Spleen (tissue), 11 donors: ENCODE data around the gene POLA1. TPM values are rescaled to one million over a fixed set of nuclear protein-coding genes. Genes with fewer than 3 reads are reported as not detected.
A peak's percentile ranks its signal among the peaks of the same experiment; 100 is the strongest.

ENCODE experiments used
- DNase-seq: peaks from one replicate; pipeline ENCODE4 v3.0.0-alpha.2; 2020
- H3K27ac ChIP-seq, 8 donors: fragments of 200-600 bp; sonication (generic) in 7 of 8; 1 replicate in 4 of 8; 2 replicates in 4 of 8; pipeline versions ENCODE4 v1.5.0 to v1.8.0; 2016 to 2021; ENCODE audit warnings: inconsistent platforms in 4 of 8, mild to moderate bottlenecking in 4 of 8, moderate library complexity in 1 of 8
- H3K27me3 ChIP-seq, 7 donors: fragments of 200-600 bp; sonication (generic) in 6 of 7; replicated peaks in 1 of 7; 1 replicate in 4 of 7; 2 replicates in 3 of 7; pipeline versions ENCODE4 v1.5.0 to v1.8.0; 2016 to 2021; ENCODE audit warnings: inconsistent platforms in 3 of 7, mild to moderate bottlenecking in 1 of 7
- H3K36me3 ChIP-seq, 6 donors: fragments of 200-600 bp; sonication (generic) in 5 of 6; 1 replicate in 4 of 6; 2 replicates in 2 of 6; pipeline versions ENCODE4 v1.5.0 to v1.8.0; 2016 to 2021; ENCODE audit warnings: inconsistent platforms in 2 of 6
- H3K4me1 ChIP-seq, 6 donors: fragments of 200-600 bp; sonication (generic) in 5 of 6; 1 replicate in 3 of 6; 2 replicates in 3 of 6; pipeline versions ENCODE4 v1.5.0 to v1.8.0; 2016 to 2021; ENCODE audit warnings: inconsistent platforms in 3 of 6
- H3K4me3 ChIP-seq, 8 donors: fragments of 200-600 bp; sonication (generic) in 7 of 8; 1 replicate in 4 of 8; 2 replicates in 4 of 8; pipeline versions ENCODE4 v1.5.0 to v1.8.0; 2016 to 2021; ENCODE audit warnings: inconsistent platforms in 4 of 8, mild to moderate bottlenecking in 4 of 8, moderate library complexity in 2 of 8
- H3K9me3 ChIP-seq, 8 donors: fragments of 200-600 bp; sonication (generic) in 7 of 8; 1 replicate in 4 of 8; 2 replicates in 4 of 8; pipeline versions ENCODE4 v1.5.0 to v1.8.0; 2016 to 2021; ENCODE audit warnings: inconsistent platforms in 4 of 8
- POLR2A ChIP-seq, 3 donors: fragments of 450-650 bp; IDR thresholded peaks; one replicate each; pipeline ENCODE4 v1.5.1; 2017; ENCODE audit warnings: antibody characterized with exemption in 3 of 3, mild to moderate bottlenecking in 1 of 3
- POLR2AphosphoS5 ChIP-seq, 3 donors: sonication (generic); formaldehyde crosslinking; IDR thresholded peaks; one replicate each; pipeline ENCODE4 v1.5.1; 2017; ENCODE audit warnings: antibody characterized with exemption in 3 of 3
- WGBS, 5 donors: extraction: QIAGEN DNeasy Blood & Tissue Kit in 3 of 5; methylation state at CpG; one replicate each; pipeline versions ENCODE4 v1.1.5 to v1.1.7; 2013 to 2018; 5-methylcytosine and 5-hydroxymethylcytosine counted together
- intact Hi-C: fragments of 100-400 bp; cut with DNase I; formaldehyde crosslinking; loops from one replicate; pipeline ENCODE4 v1.15.0; 2023; ENCODE audit warnings: low total_unique reads
- polyA plus RNA-seq, 3 donors: library from polyadenylated mRNA; stranded (reverse); fragments of 200-250 nt; gene quantifications; one replicate each; pipeline ENCODE4 v1.2.1, GENCODE V29; 2013
- total RNA-seq, 7 donors: library from RNA; depleted of rRNA in 3 of 7; stranded (reverse); fragments of >200 nt in 3 of 7; fragmentation: NEBNext Ultra II Directional in 4 of 7; extraction: Animal tissue kit (Norgen Biotek cat#: 25700) in 4 of 7; gene quantifications; one replicate each; pipeline versions ENCODE4 v1.1.0 to v1.2.1, GENCODE V29; 2016 to 2021
- TF ChIP-seq, protein P1 (sequence below), 11 experiments: fragments of 200-600 bp in 7 of 11; fragments of 450-650 bp in 4 of 11; sonication (generic) in 4 of 11; IDR thresholded peaks in 8 of 11; conservative IDR thresholded peaks in 3 of 11; 1 replicate in 7 of 11; 2 replicates in 4 of 11; pipeline versions ENCODE4 v1.4.0 to v1.8.0; 2016 to 2021; ENCODE audit warnings: antibody characterized with exemption in 11 of 11, inconsistent platforms in 4 of 11, mild to moderate bottlenecking in 1 of 11
- donor health status: healthy with polysubstance abuse.
- donor health status: DM: no; HTN: no; CAD: no; lungs with moderate emphysema.
- donor health status: DM: no; HTN: no; CAD: no.
- donor health status: Bipolar disorder and iron deficiency.
- donor health status: healthy.
- donor health status: DM: no; HTN: no; CAD: no.
- donor health status: DM: yes; HTN: yes; CAD: no.

Gene POLA1
- total and polyA plus RNA-seq, 10 donors, result 2.1 to 15.4 (median 10.6) TPM

DNA sequence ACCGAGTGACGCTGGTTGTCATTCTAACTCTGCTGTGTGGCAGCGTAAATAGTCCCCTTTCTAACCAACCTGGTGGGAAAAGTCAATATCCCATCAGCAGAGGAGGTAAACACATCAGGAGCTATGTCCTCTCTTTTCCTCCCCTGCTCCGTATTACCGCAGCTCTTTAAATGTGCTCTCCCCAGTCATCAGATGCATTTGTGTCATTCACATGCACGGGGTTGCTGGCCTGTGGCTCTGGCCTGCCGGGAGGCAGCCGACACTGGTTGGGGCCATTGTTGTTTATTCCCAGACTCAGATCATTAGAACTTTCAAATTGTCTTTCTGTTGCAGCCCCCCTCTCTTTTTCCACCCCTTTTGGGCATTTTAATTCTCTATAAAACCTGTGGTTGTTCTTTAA, 300.2 kb downstream of the POLA1 start:
- 66 to 99% (median 95%) methylated on average over 8 of the region's 8 CpGs for WGBS, 5 donors
- no peak overlapping the region for H3K27ac ChIP-seq
- H3K27me3 ChIP-seq, result no peaks in the 10 kb centered on the region
- no peak overlapping the region for H3K4me3 ChIP-seq
- H3K4me1 ChIP-seq, result no peaks in the 10 kb centered on the region
- no peaks in the 10 kb centered on the region for H3K9me3 ChIP-seq
- H3K36me3 ChIP-seq, result peaks cover 0 to 22% (median 0%) of the 10 kb centered on the region in 6 donors
- intact Hi-C loops, result no loop called here
- DNase-seq, result no peak
- TF ChIP-seq, protein P1, sequence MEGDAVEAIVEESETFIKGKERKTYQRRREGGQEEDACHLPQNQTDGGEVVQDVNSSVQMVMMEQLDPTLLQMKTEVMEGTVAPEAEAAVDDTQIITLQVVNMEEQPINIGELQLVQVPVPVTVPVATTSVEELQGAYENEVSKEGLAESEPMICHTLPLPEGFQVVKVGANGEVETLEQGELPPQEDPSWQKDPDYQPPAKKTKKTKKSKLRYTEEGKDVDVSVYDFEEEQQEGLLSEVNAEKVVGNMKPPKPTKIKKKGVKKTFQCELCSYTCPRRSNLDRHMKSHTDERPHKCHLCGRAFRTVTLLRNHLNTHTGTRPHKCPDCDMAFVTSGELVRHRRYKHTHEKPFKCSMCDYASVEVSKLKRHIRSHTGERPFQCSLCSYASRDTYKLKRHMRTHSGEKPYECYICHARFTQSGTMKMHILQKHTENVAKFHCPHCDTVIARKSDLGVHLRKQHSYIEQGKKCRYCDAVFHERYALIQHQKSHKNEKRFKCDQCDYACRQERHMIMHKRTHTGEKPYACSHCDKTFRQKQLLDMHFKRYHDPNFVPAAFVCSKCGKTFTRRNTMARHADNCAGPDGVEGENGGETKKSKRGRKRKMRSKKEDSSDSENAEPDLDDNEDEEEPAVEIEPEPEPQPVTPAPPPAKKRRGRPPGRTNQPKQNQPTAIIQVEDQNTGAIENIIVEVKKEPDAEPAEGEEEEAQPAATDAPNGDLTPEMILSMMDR (IDR thresholded peaks at IDR 0.05 in 8 of 11, conservative IDR thresholded peaks at IDR 0.05 in 3 of 11), result no peak
- TF ChIP-seq POLR2AphosphoS5 (IDR thresholded peaks at IDR 0.05) (no peak), POLR2A (IDR thresholded peaks at IDR 0.05) (no peak)

DNA sequence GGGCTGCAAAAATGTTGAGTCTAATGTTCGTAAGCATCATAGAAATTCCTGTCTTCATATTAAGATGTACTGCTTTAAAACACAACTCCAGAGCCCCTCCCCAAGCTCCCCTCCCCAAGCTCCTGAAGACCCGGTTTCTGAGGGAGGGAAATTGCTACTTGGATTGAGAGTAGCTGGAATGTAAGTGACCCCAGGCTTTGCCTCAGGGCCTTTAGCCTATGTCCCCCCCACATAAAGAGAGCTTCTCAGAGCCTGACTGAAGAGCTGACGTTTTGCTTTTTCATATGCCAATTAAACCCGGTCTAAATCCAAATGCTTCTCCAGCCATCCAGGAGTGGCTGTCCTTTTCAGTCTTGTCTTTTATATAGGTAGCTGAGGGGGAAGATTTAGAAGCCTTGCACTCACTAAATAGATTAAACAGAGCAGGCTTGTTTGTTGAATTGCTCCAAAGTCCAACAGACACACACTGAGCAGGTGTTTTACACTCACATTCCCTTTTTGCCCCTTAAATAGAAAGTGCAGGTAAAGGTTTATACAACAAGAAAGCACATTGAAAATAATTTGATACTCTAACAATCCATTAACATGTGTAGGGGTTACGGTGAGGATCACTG, 302.5 kb downstream of the POLA1 start:
- DNase-seq, result no peak
- 52 to 91% (median 83%) methylated on average over 5 of the region's 5 CpGs for WGBS, 5 donors
- H3K4me1 ChIP-seq, result no peaks in the 10 kb centered on the region
- intact Hi-C loops, result no loop called here
- H3K27me3 ChIP-seq, result peaks cover 0 to 18% (median 0%) of the 10 kb centered on the region in 7 donors
- H3K4me3 ChIP-seq, result no peak overlapping the region
- TF ChIP-seq POLR2A (IDR thresholded peaks at IDR 0.05), result no peak
- TF ChIP-seq, protein P1 (IDR thresholded peaks at IDR 0.05 in 8 of 11, conservative IDR thresholded peaks at IDR 0.05 in 3 of 11), result no peak
- H3K36me3 ChIP-seq, result peaks cover 0 to 22% (median 0%) of the 10 kb centered on the region in 6 donors
- H3K27ac ChIP-seq, result no peak overlapping the region
- no peaks in the 10 kb centered on the region for H3K9me3 ChIP-seq

DNA sequence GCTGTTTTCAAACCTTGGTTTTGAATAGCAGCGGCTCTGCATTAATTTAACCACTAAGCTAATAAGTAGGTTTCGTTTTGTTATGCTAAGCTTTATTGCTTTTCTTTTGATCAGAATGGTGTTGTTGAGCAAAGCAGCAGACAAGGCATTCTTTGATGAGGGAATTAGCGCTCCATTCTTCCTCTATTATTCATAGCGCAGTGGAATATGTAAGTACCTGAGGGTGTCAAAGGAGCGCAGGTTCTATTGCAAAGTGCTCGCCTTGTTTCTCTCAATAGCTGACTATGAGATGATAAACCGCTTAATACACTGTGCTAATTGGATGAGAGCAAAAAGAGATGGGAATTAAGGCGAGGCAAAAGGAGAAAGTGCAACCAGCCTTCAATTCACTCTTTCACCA, 305.8 kb downstream of the POLA1 start:
- no peak for DNase-seq
- TF ChIP-seq, protein P1 (IDR thresholded peaks at IDR 0.05 in 8 of 11, conservative IDR thresholded peaks at IDR 0.05 in 3 of 11), result no peak
- TF ChIP-seq POLR2AphosphoS5 (IDR thresholded peaks at IDR 0.05), result no peak
- no peaks in the 10 kb centered on the region for H3K9me3 ChIP-seq
- H3K4me1 ChIP-seq, result peaks cover 0 to 19% (median 9%) of the 10 kb centered on the region in 6 donors
- H3K36me3 ChIP-seq, result peaks cover 0 to 22% (median 0%) of the 10 kb centered on the region in 6 donors
- H3K4me3 ChIP-seq, result no peak overlapping the region
- intact Hi-C loops, result no loop called here
- no peak overlapping the region for H3K27ac ChIP-seq
- WGBS, 5 donors, result 54 to 99% (median 95%) methylated on average over 8 of the region's 8 CpGs
- peaks cover 0 to 50% (median 23%) of the 10 kb centered on the region in 7 donors for H3K27me3 ChIP-seq

DNA sequence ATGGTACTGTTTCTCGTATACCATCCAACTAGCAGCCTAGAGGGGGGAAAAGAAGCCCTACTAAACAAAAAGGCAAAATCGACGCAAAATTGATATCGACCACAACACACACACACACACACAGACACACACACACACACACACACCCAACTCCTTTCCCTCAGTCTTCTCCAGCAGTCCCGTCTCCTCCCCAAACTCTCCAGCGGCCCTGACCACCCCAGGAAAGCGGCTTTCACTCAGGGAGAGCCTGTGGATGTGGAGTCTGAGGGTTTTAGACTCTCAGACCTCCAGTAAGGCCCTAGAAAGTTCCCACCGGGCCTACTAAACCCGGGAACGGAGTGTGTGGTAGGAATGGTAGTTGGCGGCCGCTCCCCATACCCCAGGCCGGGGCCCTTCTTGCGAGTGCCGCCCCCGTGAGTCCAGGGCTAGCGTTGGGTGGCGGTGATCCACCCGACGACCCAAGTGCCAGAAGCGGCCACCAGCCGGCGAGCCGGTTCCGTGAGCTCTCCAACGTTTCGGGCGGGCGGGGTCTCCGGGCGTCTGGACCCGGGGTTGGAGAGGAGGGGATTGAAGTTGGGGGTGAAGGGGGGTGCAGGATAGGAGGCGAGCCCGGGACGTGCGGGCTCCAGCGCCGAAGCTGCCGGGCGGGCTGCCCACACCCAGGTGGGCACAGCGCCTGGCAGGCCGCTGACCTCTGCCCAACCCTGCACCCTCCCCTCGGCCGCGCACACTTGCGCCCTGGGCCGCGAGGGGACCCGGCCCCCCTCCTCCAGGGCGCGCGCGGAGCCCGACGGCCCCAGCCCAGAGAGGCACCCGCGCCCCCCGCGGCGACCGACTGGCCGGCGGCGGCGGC, 308.3 kb downstream of the POLA1 start:
- H3K27ac ChIP-seq, result no peak overlapping the region
- H3K4me3 ChIP-seq, result peak overlapping the region in 1 of 8 donors; percentile 46
- no peak for TF ChIP-seq POLR2AphosphoS5 (IDR thresholded peaks at IDR 0.05)
- TF ChIP-seq, protein P1 (IDR thresholded peaks at IDR 0.05 in 8 of 11, conservative IDR thresholded peaks at IDR 0.05 in 3 of 11), result no peak
- TF ChIP-seq POLR2A (IDR thresholded peaks at IDR 0.05), result no peak
- no peak for DNase-seq
- intact Hi-C loops, result no loop called here
- H3K9me3 ChIP-seq, result no peaks in the 10 kb centered on the region
- peaks cover 4 to 75% (median 48%) of the 10 kb centered on the region in 7 donors for H3K27me3 ChIP-seq
- H3K36me3 ChIP-seq, result peaks cover 0 to 1% (median 0%) of the 10 kb centered on the region in 6 donors
- H3K4me1 ChIP-seq, result peaks cover 5 to 39% (median 22%) of the 10 kb centered on the region in 6 donors
- 27 to 61% (median 46%) methylated on average over 15 to 65 of the region's 65 CpGs for WGBS, 5 donors
